ENCODE measurements around the gene BMPR2. TPM values are rescaled to one million over a fixed set of nuclear protein-coding genes. Genes with fewer than 3 reads are reported as not detected.
"Not testable (repeated sequence)": the region's sequence is repeated elsewhere in the genome, so short reads cannot be mapped to it uniquely, and the experiment has no call there.

Gene BMPR2
- total and polyA plus RNA-seq, 2 donors = 20.1 to 86.7 TPM

DNA sequence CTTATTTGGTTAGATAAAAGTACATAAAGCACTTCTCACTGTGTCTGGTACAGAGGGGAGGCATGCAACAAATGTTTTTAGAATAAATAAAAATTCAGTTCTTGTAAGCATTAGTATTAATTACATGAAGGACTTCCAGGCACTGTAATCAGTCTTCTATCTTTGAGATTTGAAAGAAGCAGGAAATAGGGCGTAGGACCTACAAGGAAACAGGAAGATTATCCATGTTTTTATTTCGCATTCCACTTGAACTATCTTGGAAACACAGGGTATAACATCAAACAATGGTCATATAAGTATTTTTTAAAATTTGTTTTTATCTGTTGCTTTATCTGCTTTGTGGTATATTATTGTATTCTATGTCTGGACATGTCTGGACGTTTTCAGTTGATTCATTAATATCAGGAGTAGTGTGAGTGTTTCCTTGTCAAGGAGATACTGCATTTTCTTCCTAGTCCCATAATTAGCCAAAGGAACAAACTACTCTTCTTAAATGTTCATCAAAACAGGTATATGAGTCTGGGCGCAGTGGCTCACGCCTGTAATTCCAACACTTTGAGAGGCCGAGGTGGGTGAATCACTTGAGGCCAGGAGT lies 32.5 kb downstream of the BMPR2 start:
- Histone ChIP-seq H3K27ac (ENCODE audit: low read depth) (no peak overlapping the region), H3K4me1 (ENCODE audit: insufficient read depth) (no peaks in the 10 kb centered on the region), H3K36me3 (ENCODE audit: insufficient read depth) (no peaks in the 10 kb centered on the region), H3K4me3 (ENCODE audit: low read depth, low read length) (no peak overlapping the region)
- DNase-seq (ENCODE audit: extremely low spot score) = no peak
- 68% methylated on average over 6 of the region's 6 CpGs for WGBS

DNA sequence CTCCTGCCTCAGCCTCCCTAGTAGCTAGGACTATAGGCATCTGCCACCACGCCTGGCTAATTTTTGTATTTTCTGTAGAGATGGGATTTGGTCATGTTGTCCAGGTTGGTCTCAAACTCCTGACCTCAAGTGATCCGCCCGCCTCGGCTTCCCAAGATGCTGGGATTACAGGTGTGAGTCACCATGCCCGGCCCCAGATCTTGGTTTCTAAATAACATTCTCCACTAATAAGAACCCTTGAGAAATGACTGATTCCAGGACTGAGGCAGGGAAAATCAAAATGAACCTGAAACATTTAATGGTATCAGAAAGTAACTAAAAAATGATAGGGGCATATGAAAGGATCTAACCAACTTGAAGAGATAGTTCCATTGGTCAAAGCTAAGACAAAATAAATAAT lies 34.0 kb downstream of the BMPR2 start:
- WGBS = 94% methylated on average over 5 of the region's 5 CpGs
- no peak overlapping the region for H3K4me3 ChIP-seq (ENCODE audit: low read depth, low read length)
- H3K27ac ChIP-seq (ENCODE audit: low read depth) = no peak overlapping the region
- DNase-seq (ENCODE audit: extremely low spot score) = no peak
- no peaks in the 10 kb centered on the region for H3K36me3 ChIP-seq (ENCODE audit: insufficient read depth)
- no peaks in the 10 kb centered on the region for H3K4me1 ChIP-seq (ENCODE audit: insufficient read depth)

DNA sequence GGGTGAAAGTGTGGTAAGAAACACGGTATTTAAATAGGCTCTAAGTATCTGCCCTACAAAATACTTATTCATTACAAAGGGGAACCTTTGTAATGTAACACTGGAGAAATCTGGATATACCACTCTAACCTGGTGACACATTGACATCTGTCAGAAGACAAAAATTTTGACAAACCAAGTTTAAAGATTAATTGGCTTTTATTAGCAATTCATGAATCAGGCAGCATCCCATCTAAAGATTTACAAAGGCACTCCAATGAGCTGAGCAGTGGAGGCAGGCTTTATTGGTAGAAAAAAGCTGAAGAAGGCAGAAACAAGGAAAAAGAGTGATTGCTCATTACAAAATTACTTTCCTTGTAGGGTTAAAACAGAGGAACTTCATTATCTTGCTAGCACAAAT lies 35.0 kb downstream of the BMPR2 start:
- DNase-seq (ENCODE audit: extremely low spot score) = no peak
- Histone ChIP-seq H3K4me3 (ENCODE audit: low read depth, low read length) (no peak overlapping the region), H3K4me1 (ENCODE audit: insufficient read depth) (no peaks in the 10 kb centered on the region), H3K27ac (ENCODE audit: low read depth) (no peak overlapping the region), H3K36me3 (ENCODE audit: insufficient read depth) (no peaks in the 10 kb centered on the region)
- 91% methylated on average over 1 of the region's 1 CpG for WGBS

DNA sequence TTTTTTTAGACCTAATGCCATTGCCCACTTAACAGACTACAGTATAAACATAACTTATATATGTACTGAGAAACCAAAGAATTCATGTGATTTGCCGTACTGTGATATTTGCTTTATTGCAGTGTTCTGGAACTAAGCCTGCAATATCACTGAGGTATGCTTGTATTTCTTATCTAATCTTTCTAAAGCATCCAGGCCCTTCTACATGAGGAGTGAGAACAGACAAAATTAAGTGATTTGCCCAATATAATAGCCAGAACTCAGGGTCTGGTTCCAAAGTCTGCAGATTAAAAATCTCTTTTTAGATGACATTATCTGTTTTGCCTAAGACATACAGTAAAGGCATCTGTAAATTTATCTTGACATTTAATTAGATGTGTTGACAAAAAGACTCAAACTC lies 41.9 kb downstream of the BMPR2 start:
- no peaks in the 10 kb centered on the region for H3K36me3 ChIP-seq (ENCODE audit: insufficient read depth)
- 46% methylated on average over 1 of the region's 1 CpG for WGBS
- H3K4me1 ChIP-seq (ENCODE audit: insufficient read depth) = no peaks in the 10 kb centered on the region
- no peak overlapping the region for H3K4me3 ChIP-seq (ENCODE audit: low read depth, low read length)
- no peak overlapping the region for H3K27ac ChIP-seq (ENCODE audit: low read depth)
- no peak for DNase-seq (ENCODE audit: extremely low spot score)

DNA sequence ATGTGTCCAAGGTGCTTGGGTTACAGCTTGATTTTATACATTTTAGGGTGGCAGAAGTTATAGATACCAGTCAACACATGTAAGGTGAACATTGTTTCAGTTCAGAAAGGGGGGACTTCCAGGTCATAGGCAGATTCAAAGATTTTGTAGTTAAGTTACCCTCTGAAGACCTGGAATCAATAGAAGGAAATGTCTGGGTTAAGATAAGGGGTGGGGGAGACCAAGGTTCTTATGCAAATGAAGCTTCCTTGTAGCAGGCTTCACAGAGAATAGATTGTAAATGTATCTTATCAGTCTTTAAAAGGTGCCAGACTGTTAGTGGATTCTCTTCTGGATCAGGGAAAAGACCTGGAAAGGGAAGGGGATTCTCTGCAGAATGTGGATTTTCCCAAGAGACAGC lies 42.4 kb downstream of the BMPR2 start:
- no peak for DNase-seq (ENCODE audit: extremely low spot score)
- no peaks in the 10 kb centered on the region for H3K36me3 ChIP-seq (ENCODE audit: insufficient read depth)
- H3K4me1 ChIP-seq (ENCODE audit: insufficient read depth) = no peaks in the 10 kb centered on the region
- H3K27ac ChIP-seq (ENCODE audit: low read depth) = no peak overlapping the region
- no peak overlapping the region for H3K4me3 ChIP-seq (ENCODE audit: low read depth, low read length)

DNA sequence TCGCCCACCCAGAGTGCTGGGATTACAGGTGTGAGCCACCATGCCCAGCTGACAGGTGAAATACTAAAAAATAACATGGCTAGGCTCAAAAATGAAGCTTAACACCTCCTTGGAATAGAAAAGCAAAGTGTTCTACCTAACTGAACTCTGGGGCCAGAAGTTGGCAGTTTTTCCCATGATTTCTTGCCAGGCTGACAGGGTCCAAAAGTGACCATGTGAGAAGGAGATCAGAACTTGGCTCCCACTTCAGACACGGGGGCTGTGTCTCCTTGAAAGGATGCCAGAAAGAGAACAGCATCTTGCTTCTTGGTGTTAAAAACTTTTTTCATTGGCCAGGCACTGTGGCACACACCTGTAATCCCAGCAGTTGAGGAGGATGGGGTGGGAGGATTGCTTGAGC lies 47.0 kb downstream of the BMPR2 start:
- WGBS = 54% methylated on average over 2 of the region's 2 CpGs
- Histone ChIP-seq H3K4me3 (ENCODE audit: low read depth, low read length) (no peak overlapping the region), H3K4me1 (ENCODE audit: insufficient read depth) (no peaks in the 10 kb centered on the region), H3K36me3 (ENCODE audit: insufficient read depth) (no peaks in the 10 kb centered on the region), H3K27ac (ENCODE audit: low read depth) (no peak overlapping the region)
- DNase-seq (ENCODE audit: extremely low spot score) = no peak

DNA sequence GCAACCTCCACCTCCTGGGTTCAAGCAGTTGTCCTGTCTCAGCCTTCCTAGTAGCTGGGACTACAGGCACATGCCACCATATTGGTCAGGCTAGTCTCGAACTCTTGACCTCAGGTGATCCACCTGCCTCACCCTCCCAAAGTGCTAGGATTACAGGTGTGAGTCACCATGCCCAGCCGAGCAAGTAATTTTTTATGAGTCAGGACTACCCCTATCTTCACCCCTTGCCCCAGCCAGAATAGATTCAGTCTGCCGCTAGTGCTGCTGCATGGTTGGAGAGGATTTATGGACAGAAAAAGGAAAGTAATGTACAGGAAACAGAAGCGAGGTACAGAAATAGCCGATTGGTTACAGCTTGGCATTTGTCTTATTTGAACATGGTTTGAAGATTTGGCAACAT lies 48.9 kb downstream of the BMPR2 start:
- Histone ChIP-seq H3K27ac (ENCODE audit: low read depth) (no peak overlapping the region), H3K4me3 (ENCODE audit: low read depth, low read length) (no peak overlapping the region), H3K4me1 (ENCODE audit: insufficient read depth) (no peaks in the 10 kb centered on the region), H3K36me3 (ENCODE audit: insufficient read depth) (no peaks in the 10 kb centered on the region)
- DNase-seq (ENCODE audit: extremely low spot score) = no peak
- 92% methylated on average over 5 of the region's 5 CpGs for WGBS

DNA sequence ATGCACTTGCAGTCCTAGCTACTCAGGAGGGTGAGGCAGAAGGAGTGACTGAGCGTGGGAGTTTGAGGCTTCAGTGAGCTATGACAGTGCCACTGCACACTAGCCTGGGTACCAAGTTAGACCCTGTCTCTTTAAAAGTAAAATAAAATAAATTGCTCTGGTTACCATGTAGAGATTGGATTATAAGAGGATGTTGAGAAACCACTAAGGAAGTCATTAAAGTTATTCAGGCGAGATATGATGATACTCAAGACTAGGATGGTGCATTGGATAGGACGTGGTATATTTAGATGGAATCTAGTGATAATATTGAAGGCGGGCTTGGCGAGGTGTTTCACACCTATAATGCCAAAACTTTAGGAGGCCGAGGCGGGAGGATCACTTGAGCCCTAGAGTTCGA lies 50.6 kb downstream of the BMPR2 start:
- 91% methylated on average over 8 of the region's 8 CpGs for WGBS
- Histone ChIP-seq H3K4me1 (ENCODE audit: insufficient read depth) (no peaks in the 10 kb centered on the region), H3K27ac (ENCODE audit: low read depth) (no peak overlapping the region), H3K36me3 (ENCODE audit: insufficient read depth) (no peaks in the 10 kb centered on the region), H3K4me3 (ENCODE audit: low read depth, low read length) (no peak overlapping the region)
- DNase-seq (ENCODE audit: extremely low spot score) = no peak

DNA sequence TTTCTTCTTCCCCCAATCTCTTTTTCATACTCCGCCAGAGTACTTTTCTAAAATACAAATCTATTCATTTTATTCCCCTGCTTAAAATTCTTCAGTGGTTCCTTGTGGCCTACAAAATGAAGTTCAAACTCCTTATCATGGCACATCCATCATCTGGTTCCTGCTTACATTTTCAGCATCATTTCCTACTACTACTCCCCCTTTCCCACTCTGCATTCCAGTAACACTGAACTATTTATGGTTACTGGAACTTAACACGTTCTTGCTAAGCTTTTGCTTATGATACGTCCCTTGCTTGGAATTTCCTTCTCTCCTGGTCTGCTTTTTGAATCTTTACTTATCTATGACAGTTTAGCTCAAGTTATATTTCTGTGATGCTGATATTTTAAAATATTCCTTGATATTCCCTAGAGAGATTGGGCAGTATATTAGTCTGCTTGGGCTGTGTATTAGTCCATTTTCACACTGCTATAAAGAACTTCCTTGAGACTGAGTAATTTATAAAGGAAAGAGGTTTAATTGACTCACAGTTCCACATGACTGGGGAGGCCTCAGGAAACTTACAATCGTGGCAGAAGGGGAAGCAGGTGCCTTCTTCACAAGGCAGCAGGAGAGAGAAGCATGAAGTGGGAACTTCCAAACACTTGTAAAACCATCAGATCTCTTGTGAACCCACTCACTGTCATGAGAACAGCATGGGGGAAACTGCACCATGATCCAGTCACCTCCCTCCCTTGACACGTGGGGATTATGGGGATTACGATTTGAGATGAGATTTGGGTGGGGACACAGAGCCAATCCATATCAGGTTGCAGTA lies 53.2 kb downstream of the BMPR2 start:
- no peaks in the 10 kb centered on the region for H3K4me1 ChIP-seq (ENCODE audit: insufficient read depth)
- no peaks in the 10 kb centered on the region for H3K36me3 ChIP-seq (ENCODE audit: insufficient read depth)
- DNase-seq (ENCODE audit: extremely low spot score) = no peak
- no peak overlapping the region for H3K27ac ChIP-seq (ENCODE audit: low read depth)
- no peak overlapping the region for H3K4me3 ChIP-seq (ENCODE audit: low read depth, low read length)
- 52% methylated on average over 6 of the region's 6 CpGs for WGBS

DNA sequence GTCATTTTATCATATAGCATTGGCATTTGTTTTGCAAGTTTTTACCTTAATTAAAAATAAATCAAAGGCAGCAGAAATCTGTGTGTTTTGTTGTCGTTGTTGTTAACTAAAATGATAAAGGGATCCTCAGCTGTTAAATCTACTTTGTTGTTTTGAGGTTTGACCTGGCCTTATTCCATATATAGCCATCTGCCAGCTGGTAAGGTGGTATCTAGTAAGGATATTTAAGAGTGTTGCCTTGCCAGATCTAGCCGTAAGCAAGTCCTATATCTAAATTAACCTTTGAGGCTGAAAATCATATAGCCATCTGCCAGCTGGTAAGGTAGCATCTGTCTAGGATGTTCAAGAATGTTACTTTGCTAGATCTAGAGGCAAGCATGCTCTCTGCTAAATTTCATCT lies 56.6 kb downstream of the BMPR2 start:
- WGBS = 74% methylated on average over 2 of the region's 2 CpGs
- Histone ChIP-seq H3K36me3 (ENCODE audit: insufficient read depth) (no peaks in the 10 kb centered on the region), H3K4me3 (ENCODE audit: low read depth, low read length) (no peak overlapping the region), H3K27ac (ENCODE audit: low read depth) (no peak overlapping the region), H3K4me1 (ENCODE audit: insufficient read depth) (no peaks in the 10 kb centered on the region)
- no peak for DNase-seq (ENCODE audit: extremely low spot score)

DNA sequence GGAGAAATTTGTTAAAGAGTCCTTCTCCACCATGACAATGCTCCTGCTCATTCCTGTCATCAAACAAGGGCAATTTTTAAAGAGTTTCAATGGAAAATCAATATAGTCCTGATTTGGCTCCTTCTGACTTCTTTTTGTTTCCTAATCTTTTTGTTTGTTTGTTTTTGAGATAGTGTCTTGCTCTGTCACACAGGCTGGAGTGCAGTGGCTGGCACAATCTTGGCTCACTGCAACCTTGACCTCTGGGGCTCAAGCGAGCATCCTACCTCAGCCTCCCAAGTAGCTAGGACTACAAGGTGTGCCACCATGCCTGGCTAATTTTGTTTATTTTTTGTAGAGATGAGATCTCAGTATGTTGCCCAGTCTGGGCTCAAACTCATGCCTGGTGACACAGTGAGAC lies 58.3 kb downstream of the BMPR2 start:
- WGBS = 100% methylated on average over 1 of the region's 1 CpG
- no peak overlapping the region for H3K27ac ChIP-seq (ENCODE audit: low read depth)
- no peaks in the 10 kb centered on the region for H3K36me3 ChIP-seq (ENCODE audit: insufficient read depth)
- no peaks in the 10 kb centered on the region for H3K4me1 ChIP-seq (ENCODE audit: insufficient read depth)
- DNase-seq (ENCODE audit: extremely low spot score) = no peak
- no peak overlapping the region for H3K4me3 ChIP-seq (ENCODE audit: low read depth, low read length)

DNA sequence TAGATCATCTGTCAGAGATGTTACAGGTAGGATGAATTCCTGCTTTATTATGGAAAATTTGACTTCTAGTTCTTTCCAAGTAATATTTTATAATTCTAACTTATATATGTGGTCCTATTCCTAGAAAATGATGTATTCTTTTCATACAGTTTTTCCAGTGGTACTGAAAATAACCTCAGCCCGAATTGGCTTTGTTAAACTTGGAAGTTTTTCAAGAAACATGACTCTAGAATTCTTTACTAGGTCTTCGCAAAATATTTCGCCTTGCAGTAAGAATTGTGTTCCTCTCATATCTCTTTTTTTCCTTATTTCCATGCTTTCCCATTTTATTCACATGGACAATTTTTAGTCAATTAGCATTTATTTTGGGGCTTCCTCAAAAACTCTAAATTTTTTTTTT lies 60.5 kb downstream of the BMPR2 start:
- H3K27ac ChIP-seq (ENCODE audit: low read depth) = no peak overlapping the region

DNA sequence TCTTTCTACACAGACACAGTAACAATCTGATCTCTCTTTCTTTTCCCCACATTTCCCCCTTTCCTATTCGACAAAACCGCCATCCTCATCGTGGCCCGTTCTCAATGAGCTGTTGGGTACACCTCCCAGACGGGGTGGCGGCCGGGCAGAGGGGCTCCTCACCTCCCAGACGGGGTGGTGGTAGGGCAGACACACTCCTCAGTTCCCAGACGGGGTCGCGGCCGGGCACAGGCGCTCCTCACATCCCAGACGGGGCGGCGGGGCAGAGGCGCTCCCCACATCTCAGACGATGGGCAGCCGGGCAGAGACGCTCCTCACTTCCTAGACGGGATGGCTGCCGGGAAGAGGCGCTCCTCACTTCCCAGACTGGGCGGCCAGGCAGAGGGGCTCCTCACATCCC lies 64.0 kb downstream of the BMPR2 start:
- not testable (repeated sequence) for DNase-seq (ENCODE audit: extremely low spot score); H3K27ac ChIP-seq (ENCODE audit: low read depth); H3K36me3 ChIP-seq (ENCODE audit: insufficient read depth); H3K4me1 ChIP-seq (ENCODE audit: insufficient read depth); H3K4me3 ChIP-seq (ENCODE audit: low read depth, low read length)
- WGBS = 95% methylated on average over 24 of the region's 24 CpGs

More for the DNA sequence above, 60.5 kb downstream of the BMPR2 start:
- no peak overlapping the region for H3K4me3 ChIP-seq (ENCODE audit: low read depth, low read length)
- DNase-seq (ENCODE audit: extremely low spot score) = no peak
- no peaks in the 10 kb centered on the region for H3K4me1 ChIP-seq (ENCODE audit: insufficient read depth)
- 25% methylated on average over 3 of the region's 3 CpGs for WGBS
- H3K36me3 ChIP-seq (ENCODE audit: insufficient read depth) = no peaks in the 10 kb centered on the region

DNA sequence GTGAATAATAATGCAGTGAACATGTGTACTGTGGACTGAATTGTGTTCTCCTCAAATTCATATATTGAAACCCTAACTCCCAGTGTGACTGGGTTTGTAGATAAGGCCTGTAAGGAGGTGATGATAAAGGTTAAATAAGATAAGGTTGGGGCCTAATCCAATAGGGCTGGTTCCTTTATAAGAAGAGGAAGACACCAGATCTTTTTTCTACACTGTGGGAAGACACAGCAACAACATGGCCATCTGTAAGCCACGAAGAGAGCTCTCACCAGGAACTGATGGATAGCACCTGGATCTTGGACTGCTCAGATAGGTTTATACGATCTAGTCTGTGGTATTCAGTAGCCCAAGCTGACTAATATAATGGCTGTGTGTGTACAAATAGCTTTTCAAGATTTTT lies 66.8 kb downstream of the BMPR2 start:
- Histone ChIP-seq H3K27ac (ENCODE audit: low read depth) (no peak overlapping the region), H3K4me1 (ENCODE audit: insufficient read depth) (no peaks in the 10 kb centered on the region), H3K36me3 (ENCODE audit: insufficient read depth) (no peaks in the 10 kb centered on the region), H3K4me3 (ENCODE audit: low read depth, low read length) (no peak overlapping the region)
- no peak for DNase-seq (ENCODE audit: extremely low spot score)
- WGBS = 32% methylated on average over 2 of the region's 2 CpGs

Data from urinary bladder (tissue), 4 donors.